ENCODE measurements around the gene DIP2C. TPM values are rescaled to one million over a fixed set of nuclear protein-coding genes. Genes with fewer than 3 reads are reported as not detected.
A peak's percentile ranks its signal among the peaks of the same experiment; 100 is the strongest.

DIP2C gene
- polyA plus RNA-seq, 1 of the 3 experiments (the other 2 are of a cell fraction), result 8.7 TPM

- Histone ChIP-seq H2AFZ (ENCODE audit: low read depth) (no peak overlapping the region), H3K27ac (ENCODE audit: low read depth in 2 of 2, low read length in 1 of 2) (peak overlapping the region in 1 of 2 experiments; percentile 55; a peak in 1 of 4 replicates), H3K9me3 (no peaks in the 10 kb centered on the region), H3K4me3 (ENCODE audit: low read depth in 2 of 2, low read length in 1 of 2) (no peak overlapping the region), H3K36me3 (replicated peaks in 1 of 2; ENCODE audit: control insufficient read depth in 1 of 2, insufficient read depth in 2 of 2, low read length in 1 of 2) (peaks cover 13 to 16% of the 10 kb centered on the region in 2 experiments), H4K20me1 (ENCODE audit: insufficient read depth) (no peaks in the 10 kb centered on the region), H3K79me2 (ENCODE audit: insufficient read depth) (no peaks in the 10 kb centered on the region), H3K9ac (no peak overlapping the region), H3K4me1 (ENCODE audit: control insufficient read depth in 1 of 2, insufficient read depth in 2 of 2, low read depth in 1 of 2, low read length in 1 of 2) (no peaks in the 10 kb centered on the region), H3K27me3 (ENCODE audit: insufficient read depth) (no peaks in the 10 kb centered on the region), H3K9me2 (no peaks in the 10 kb centered on the region), H3F3A (replicated peaks; ENCODE audit: insufficient read depth) (peaks cover 4% of the 10 kb centered on the region), H3K4me2 (no peak overlapping the region)
- no peak for DNase-seq
- 78% methylated on average over 32 of the region's 33 CpGs for WGBS (ENCODE audit: low lambda C conversion rate)
- TF ChIP-seq NFIC (IDR thresholded peaks at IDR 0.05; ENCODE audit: borderline replicate concordance) (no peak), SMC3 (IDR thresholded peaks at IDR 0.05; ENCODE audit: low read depth, low read length) (no peak), PBX3 (IDR thresholded peaks at IDR 0.05) (no peak), FOXJ3 (CRISPR knock-in tag; IDR thresholded peaks at IDR 0.05) (no peak), TCF12 (IDR thresholded peaks at IDR 0.05) (no peak), RXRA (IDR thresholded peaks at IDR 0.05; ENCODE audit: borderline replicate concordance, low read depth) (no peak), ZBTB33 (IDR thresholded peaks at IDR 0.05; ENCODE audit: borderline replicate concordance, low read depth) (no peak), EZH2phosphoT487 (IDR thresholded peaks at IDR 0.05; ENCODE audit: borderline replicate concordance, low read depth) (no peak)
- ChIA-PET POLR2A (no interaction called here), CTCF (no interaction called here)
These were observed 351.1 kb downstream of the DIP2C start for GRCh38 chr10:338171-339037.

GRCh38 chr10:336247-336646 lies 353.2 kb downstream of the DIP2C start:
- H3K9me3 ChIP-seq, result no peaks in the 10 kb centered on the region
- peaks cover 11 to 16% of the 10 kb centered on the region in 2 experiments for H3K36me3 ChIP-seq (replicated peaks in 1 of 2; ENCODE audit: control insufficient read depth in 1 of 2, insufficient read depth in 2 of 2, low read length in 1 of 2)
- no peak overlapping the region for H3K4me2 ChIP-seq
- H3F3A ChIP-seq (replicated peaks; ENCODE audit: insufficient read depth), result peaks cover 12% of the 10 kb centered on the region
- H3K4me3 ChIP-seq (ENCODE audit: low read depth in 2 of 2, low read length in 1 of 2), result no peak overlapping the region
- no peaks in the 10 kb centered on the region for H3K79me2 ChIP-seq (ENCODE audit: insufficient read depth)
- POLR2A ChIA-PET, result no interaction called here
- H3K27me3 ChIP-seq (ENCODE audit: insufficient read depth), result no peaks in the 10 kb centered on the region
- H3K27ac ChIP-seq (ENCODE audit: low read depth in 2 of 2, low read length in 1 of 2), result no peak overlapping the region
- no peaks in the 10 kb centered on the region for H4K20me1 ChIP-seq (ENCODE audit: insufficient read depth)
- WGBS (ENCODE audit: low lambda C conversion rate), result 91% methylated on average over 6 of the region's 6 CpGs
- no peak for TF ChIP-seq EZH2phosphoT487 (IDR thresholded peaks at IDR 0.05; ENCODE audit: borderline replicate concordance, low read depth)
- no peak for TF ChIP-seq JUND (IDR thresholded peaks at IDR 0.05)
- TF ChIP-seq, protein P1, sequence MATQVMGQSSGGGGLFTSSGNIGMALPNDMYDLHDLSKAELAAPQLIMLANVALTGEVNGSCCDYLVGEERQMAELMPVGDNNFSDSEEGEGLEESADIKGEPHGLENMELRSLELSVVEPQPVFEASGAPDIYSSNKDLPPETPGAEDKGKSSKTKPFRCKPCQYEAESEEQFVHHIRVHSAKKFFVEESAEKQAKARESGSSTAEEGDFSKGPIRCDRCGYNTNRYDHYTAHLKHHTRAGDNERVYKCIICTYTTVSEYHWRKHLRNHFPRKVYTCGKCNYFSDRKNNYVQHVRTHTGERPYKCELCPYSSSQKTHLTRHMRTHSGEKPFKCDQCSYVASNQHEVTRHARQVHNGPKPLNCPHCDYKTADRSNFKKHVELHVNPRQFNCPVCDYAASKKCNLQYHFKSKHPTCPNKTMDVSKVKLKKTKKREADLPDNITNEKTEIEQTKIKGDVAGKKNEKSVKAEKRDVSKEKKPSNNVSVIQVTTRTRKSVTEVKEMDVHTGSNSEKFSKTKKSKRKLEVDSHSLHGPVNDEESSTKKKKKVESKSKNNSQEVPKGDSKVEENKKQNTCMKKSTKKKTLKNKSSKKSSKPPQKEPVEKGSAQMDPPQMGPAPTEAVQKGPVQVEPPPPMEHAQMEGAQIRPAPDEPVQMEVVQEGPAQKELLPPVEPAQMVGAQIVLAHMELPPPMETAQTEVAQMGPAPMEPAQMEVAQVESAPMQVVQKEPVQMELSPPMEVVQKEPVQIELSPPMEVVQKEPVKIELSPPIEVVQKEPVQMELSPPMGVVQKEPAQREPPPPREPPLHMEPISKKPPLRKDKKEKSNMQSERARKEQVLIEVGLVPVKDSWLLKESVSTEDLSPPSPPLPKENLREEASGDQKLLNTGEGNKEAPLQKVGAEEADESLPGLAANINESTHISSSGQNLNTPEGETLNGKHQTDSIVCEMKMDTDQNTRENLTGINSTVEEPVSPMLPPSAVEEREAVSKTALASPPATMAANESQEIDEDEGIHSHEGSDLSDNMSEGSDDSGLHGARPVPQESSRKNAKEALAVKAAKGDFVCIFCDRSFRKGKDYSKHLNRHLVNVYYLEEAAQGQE (IDR thresholded peaks at IDR 0.05; ENCODE audit: low read depth, low read length), result no peak
- no peak for TF ChIP-seq PBX3 (IDR thresholded peaks at IDR 0.05)
- no peak for TF ChIP-seq FOSL2 (IDR thresholded peaks at IDR 0.05; ENCODE audit: borderline replicate concordance, low read depth)
- TF ChIP-seq MXI1 (IDR thresholded peaks at IDR 0.05; ENCODE audit: low read depth, low read length), result no peak
- no peak for TF ChIP-seq NRF1 (IDR thresholded peaks at IDR 0.05; ENCODE audit: low read depth, low read length)
- no peak for TF ChIP-seq USF2 (IDR thresholded peaks at IDR 0.05; ENCODE audit: borderline replicate concordance, low read depth, low read length)
- no peaks in the 10 kb centered on the region for H3K9me2 ChIP-seq
- no peaks in the 10 kb centered on the region for H3K4me1 ChIP-seq (ENCODE audit: control insufficient read depth in 1 of 2, insufficient read depth in 2 of 2, low read depth in 1 of 2, low read length in 1 of 2)
- H2AFZ ChIP-seq (ENCODE audit: low read depth), result no peak overlapping the region
- CTCF ChIA-PET, result no interaction called here
- DNase-seq, result no peak
- no peak overlapping the region for H3K9ac ChIP-seq
